ENCODE results near the gene CNTN5. TPM values are rescaled to one million over a fixed set of nuclear protein-coding genes. Genes with fewer than 3 reads are reported as not detected.

CNTN5 gene
- total RNA-seq, 2 donors from 2014 or later = not detected

DNA sequence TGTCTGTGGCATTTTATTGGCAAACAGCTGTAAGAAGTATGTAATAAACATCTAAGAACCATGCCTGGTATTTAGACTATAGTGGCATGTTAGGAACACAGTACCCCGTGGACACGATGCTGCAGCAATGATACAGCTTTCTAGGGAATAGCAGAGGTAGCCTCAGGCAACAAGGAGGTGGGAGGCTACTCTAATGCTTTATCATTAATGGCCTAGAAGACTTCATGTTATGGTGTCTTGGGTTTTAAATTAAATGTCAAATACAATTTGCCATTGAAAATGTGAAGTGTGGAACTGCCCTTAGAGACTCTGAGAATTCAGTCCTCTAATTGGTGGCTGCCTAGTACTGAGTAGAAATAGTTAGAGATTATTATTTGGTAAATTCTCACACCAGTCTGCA, 516.9 kb downstream of the CNTN5 start:
- H3K27ac ChIP-seq = no peak overlapping the region
- H3K9me3 ChIP-seq = no peaks in the 10 kb centered on the region
- H3K9ac ChIP-seq (ENCODE audit: low read depth in 2 of 2, low read length in 2 of 2) = no peak overlapping the region
- intact Hi-C loops (cut with DNase I) = no loop called here
- H3K36me3 ChIP-seq = no peaks in the 10 kb centered on the region
- DNase-seq = no peak
- TF ChIP-seq, protein P1, sequence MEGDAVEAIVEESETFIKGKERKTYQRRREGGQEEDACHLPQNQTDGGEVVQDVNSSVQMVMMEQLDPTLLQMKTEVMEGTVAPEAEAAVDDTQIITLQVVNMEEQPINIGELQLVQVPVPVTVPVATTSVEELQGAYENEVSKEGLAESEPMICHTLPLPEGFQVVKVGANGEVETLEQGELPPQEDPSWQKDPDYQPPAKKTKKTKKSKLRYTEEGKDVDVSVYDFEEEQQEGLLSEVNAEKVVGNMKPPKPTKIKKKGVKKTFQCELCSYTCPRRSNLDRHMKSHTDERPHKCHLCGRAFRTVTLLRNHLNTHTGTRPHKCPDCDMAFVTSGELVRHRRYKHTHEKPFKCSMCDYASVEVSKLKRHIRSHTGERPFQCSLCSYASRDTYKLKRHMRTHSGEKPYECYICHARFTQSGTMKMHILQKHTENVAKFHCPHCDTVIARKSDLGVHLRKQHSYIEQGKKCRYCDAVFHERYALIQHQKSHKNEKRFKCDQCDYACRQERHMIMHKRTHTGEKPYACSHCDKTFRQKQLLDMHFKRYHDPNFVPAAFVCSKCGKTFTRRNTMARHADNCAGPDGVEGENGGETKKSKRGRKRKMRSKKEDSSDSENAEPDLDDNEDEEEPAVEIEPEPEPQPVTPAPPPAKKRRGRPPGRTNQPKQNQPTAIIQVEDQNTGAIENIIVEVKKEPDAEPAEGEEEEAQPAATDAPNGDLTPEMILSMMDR (IDR thresholded peaks at IDR 0.05) = no peak
- H3K27me3 ChIP-seq = no peaks in the 10 kb centered on the region
- H3K4me3 ChIP-seq = no peak overlapping the region
- no peaks in the 10 kb centered on the region for H3K4me1 ChIP-seq

DNA sequence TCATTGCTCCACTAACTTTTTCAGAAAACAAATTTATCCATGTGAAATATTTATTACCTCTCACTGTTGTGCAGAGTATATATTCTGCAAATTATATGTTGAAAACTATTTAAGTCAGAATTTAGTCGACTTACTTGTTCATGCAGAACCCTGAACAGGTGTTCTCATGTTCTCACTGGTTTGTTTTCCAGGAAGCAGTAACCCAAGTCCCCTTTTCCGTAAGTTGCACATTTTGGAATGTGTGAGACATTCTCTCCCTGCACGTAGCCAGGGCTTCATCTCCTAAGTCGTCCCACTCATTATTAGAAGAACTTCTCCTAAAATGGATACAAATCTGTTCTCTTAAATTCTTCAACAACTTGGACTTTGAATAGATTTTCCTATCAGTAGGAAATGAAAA, 524.9 kb downstream of the CNTN5 start:
- no peak overlapping the region for H3K4me3 ChIP-seq
- H3K27me3 ChIP-seq = no peaks in the 10 kb centered on the region

DNA sequence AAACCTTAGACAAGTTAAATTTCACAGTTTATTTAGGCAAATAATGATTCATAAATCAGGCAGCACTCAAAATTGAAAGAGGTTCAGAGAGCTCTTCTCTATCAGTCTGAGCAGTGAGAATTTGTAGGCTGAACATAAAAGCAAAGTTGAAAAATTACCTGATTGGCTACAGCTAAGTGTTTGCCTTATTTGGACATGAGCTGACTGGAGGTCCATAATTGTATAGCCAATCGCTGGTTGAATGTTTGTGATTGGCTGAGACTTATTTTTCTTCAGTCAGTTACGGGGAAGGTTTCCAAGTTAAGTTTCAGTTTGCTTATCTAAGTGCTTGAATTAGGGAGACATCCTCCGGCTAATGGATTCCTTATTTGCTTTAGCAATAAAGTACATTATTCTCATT, 527.5 kb downstream of the CNTN5 start:
- intact Hi-C loops (cut with DNase I) = no loop called here
- DNase-seq = no peak
- H3K27ac ChIP-seq = no peak overlapping the region
- TF ChIP-seq, protein P1 (IDR thresholded peaks at IDR 0.05) = no peak
- no peaks in the 10 kb centered on the region for H3K36me3 ChIP-seq
- no peaks in the 10 kb centered on the region for H3K9me3 ChIP-seq
- no peak overlapping the region for H3K4me3 ChIP-seq
- H3K9ac ChIP-seq (ENCODE audit: low read depth in 2 of 2, low read length in 2 of 2) = no peak overlapping the region
- H3K4me1 ChIP-seq = no peaks in the 10 kb centered on the region
- no peaks in the 10 kb centered on the region for H3K27me3 ChIP-seq

More for the DNA sequence above, 524.9 kb downstream of the CNTN5 start:
- Histone ChIP-seq H3K9ac (ENCODE audit: low read depth in 2 of 2, low read length in 2 of 2) (no peak overlapping the region), H3K4me1 (no peaks in the 10 kb centered on the region), H3K36me3 (no peaks in the 10 kb centered on the region), H3K27ac (no peak overlapping the region), H3K9me3 (no peaks in the 10 kb centered on the region)
- TF ChIP-seq, protein P1 (IDR thresholded peaks at IDR 0.05) = no peak
- intact Hi-C loops (cut with DNase I) = no loop called here
- DNase-seq = no peak

DNA sequence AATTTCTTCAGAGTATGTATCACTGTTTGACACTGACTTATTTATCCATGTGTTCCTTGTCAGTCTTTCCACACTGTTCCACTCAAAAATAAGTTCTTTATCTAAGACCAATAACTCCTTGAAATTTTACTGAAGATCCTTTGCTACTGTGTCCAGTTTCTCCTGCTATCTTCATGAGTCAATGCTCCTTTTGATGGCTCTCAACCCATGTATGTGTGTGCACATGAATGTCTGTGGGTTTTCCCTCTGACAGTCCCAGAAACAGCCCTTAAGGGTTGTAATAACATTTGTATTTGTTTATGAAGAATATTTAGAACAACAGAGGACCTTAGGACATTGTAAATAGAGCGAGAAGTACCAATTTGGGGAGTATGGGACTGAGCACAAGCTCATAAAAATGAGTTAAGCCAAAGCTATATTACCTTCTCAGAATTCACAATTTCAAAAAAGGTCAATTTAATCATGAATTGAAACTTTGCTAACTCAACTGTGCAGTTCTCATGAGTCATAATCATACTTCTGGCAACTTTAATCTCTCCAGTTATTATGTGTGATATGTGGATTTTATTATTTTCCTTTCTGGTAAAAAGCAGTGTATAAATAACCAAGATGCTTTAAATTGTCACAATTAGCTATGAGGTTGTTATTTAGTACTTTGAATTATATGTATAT, 533.6 kb downstream of the CNTN5 start:
- no peaks in the 10 kb centered on the region for H3K4me1 ChIP-seq
- no peak overlapping the region for H3K9ac ChIP-seq (ENCODE audit: low read depth in 2 of 2, low read length in 2 of 2)

DNA sequence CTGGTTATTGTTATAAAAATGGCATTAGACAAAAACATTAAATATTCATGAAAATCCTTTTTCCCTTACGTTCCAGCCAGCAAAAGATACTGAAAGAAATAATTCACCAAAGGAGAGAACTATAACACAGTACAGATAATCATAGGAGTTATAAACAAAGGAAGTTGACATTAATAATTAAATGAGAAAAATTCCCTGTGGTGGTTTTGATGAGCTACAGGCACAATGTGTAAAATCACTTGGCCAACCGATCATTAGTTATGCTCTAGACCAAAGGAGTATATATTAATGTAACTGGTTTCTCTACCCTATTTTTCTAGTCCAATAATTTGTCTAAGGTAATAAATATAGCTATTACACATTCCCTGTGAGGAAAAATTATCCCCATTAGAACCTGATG, 534.7 kb downstream of the CNTN5 start:
- TF ChIP-seq, protein P1 (IDR thresholded peaks at IDR 0.05) = no peak
- intact Hi-C loops (cut with DNase I) = no loop called here
- H3K4me3 ChIP-seq = no peak overlapping the region

More for the DNA sequence above, 533.6 kb downstream of the CNTN5 start:
- H3K27me3 ChIP-seq = no peaks in the 10 kb centered on the region
- no peak overlapping the region for H3K4me3 ChIP-seq
- no peak for DNase-seq
- H3K27ac ChIP-seq = no peak overlapping the region
- H3K36me3 ChIP-seq = no peaks in the 10 kb centered on the region
- TF ChIP-seq, protein P1 (IDR thresholded peaks at IDR 0.05) = no peak
- intact Hi-C loops (cut with DNase I) = no loop called here
- no peaks in the 10 kb centered on the region for H3K9me3 ChIP-seq

More for the DNA sequence above, 534.7 kb downstream of the CNTN5 start:
- H3K9ac ChIP-seq (ENCODE audit: low read depth in 2 of 2, low read length in 2 of 2) = no peak overlapping the region
- H3K36me3 ChIP-seq = no peaks in the 10 kb centered on the region
- no peak for DNase-seq
- H3K9me3 ChIP-seq = no peaks in the 10 kb centered on the region
- H3K27ac ChIP-seq = no peak overlapping the region
- H3K27me3 ChIP-seq = no peaks in the 10 kb centered on the region
- no peaks in the 10 kb centered on the region for H3K4me1 ChIP-seq
